Spleen (tissue), 11 donors: ENCODE measurements around the gene DNAJB6. TPM values are rescaled to one million over a fixed set of nuclear protein-coding genes. Genes with fewer than 3 reads are reported as not detected.

ENCODE experiments used
- DNase-seq: peaks from one replicate; pipeline ENCODE4 v3.0.0-alpha.2; 2020
- H3K27ac ChIP-seq, 8 donors: fragments of 200-600 bp; sonication (generic) in 7 of 8; 1 replicate in 4 of 8; 2 replicates in 4 of 8; pipeline versions ENCODE4 v1.5.0 to v1.8.0; 2016 to 2021; ENCODE audit warnings: inconsistent platforms in 4 of 8, mild to moderate bottlenecking in 4 of 8, moderate library complexity in 1 of 8
- H3K27me3 ChIP-seq, 7 donors: fragments of 200-600 bp; sonication (generic) in 6 of 7; replicated peaks in 1 of 7; 1 replicate in 4 of 7; 2 replicates in 3 of 7; pipeline versions ENCODE4 v1.5.0 to v1.8.0; 2016 to 2021; ENCODE audit warnings: inconsistent platforms in 3 of 7, mild to moderate bottlenecking in 1 of 7
- H3K36me3 ChIP-seq, 6 donors: fragments of 200-600 bp; sonication (generic) in 5 of 6; 1 replicate in 4 of 6; 2 replicates in 2 of 6; pipeline versions ENCODE4 v1.5.0 to v1.8.0; 2016 to 2021; ENCODE audit warnings: inconsistent platforms in 2 of 6
- H3K4me1 ChIP-seq, 6 donors: fragments of 200-600 bp; sonication (generic) in 5 of 6; 1 replicate in 3 of 6; 2 replicates in 3 of 6; pipeline versions ENCODE4 v1.5.0 to v1.8.0; 2016 to 2021; ENCODE audit warnings: inconsistent platforms in 3 of 6
- H3K4me3 ChIP-seq, 8 donors: fragments of 200-600 bp; sonication (generic) in 7 of 8; 1 replicate in 4 of 8; 2 replicates in 4 of 8; pipeline versions ENCODE4 v1.5.0 to v1.8.0; 2016 to 2021; ENCODE audit warnings: inconsistent platforms in 4 of 8, mild to moderate bottlenecking in 4 of 8, moderate library complexity in 2 of 8
- H3K9me3 ChIP-seq, 8 donors: fragments of 200-600 bp; sonication (generic) in 7 of 8; 1 replicate in 4 of 8; 2 replicates in 4 of 8; pipeline versions ENCODE4 v1.5.0 to v1.8.0; 2016 to 2021; ENCODE audit warnings: inconsistent platforms in 4 of 8
- CTCF ChIP-seq, 11 experiments: fragments of 200-600 bp in 7 of 11; fragments of 450-650 bp in 4 of 11; sonication (generic) in 4 of 11; IDR thresholded peaks in 8 of 11; conservative IDR thresholded peaks in 3 of 11; 1 replicate in 7 of 11; 2 replicates in 4 of 11; pipeline versions ENCODE4 v1.4.0 to v1.8.0; 2016 to 2021; ENCODE audit warnings: antibody characterized with exemption in 11 of 11, inconsistent platforms in 4 of 11, mild to moderate bottlenecking in 1 of 11
- POLR2A ChIP-seq, 3 donors: fragments of 450-650 bp; IDR thresholded peaks; one replicate each; pipeline ENCODE4 v1.5.1; 2017; ENCODE audit warnings: antibody characterized with exemption in 3 of 3, mild to moderate bottlenecking in 1 of 3
- POLR2AphosphoS5 ChIP-seq, 3 donors: sonication (generic); formaldehyde crosslinking; IDR thresholded peaks; one replicate each; pipeline ENCODE4 v1.5.1; 2017; ENCODE audit warnings: antibody characterized with exemption in 3 of 3
- WGBS, 5 donors: extraction: QIAGEN DNeasy Blood & Tissue Kit in 3 of 5; methylation state at CpG; one replicate each; pipeline versions ENCODE4 v1.1.5 to v1.1.7; 2013 to 2018; 5-methylcytosine and 5-hydroxymethylcytosine counted together
- intact Hi-C: fragments of 100-400 bp; cut with DNase I; formaldehyde crosslinking; loops from one replicate; pipeline ENCODE4 v1.15.0; 2023; ENCODE audit warnings: low total_unique reads
- polyA plus RNA-seq, 3 donors: library from polyadenylated mRNA; stranded (reverse); fragments of 200-250 nt; gene quantifications; one replicate each; pipeline ENCODE4 v1.2.1, GENCODE V29; 2013
- total RNA-seq, 7 donors: library from RNA; depleted of rRNA in 3 of 7; stranded (reverse); fragments of >200 nt in 3 of 7; fragmentation: NEBNext Ultra II Directional in 4 of 7; extraction: Animal tissue kit (Norgen Biotek cat#: 25700) in 4 of 7; gene quantifications; one replicate each; pipeline versions ENCODE4 v1.1.0 to v1.2.1, GENCODE V29; 2016 to 2021
- donor health status: healthy with polysubstance abuse.
- donor health status: DM: no; HTN: no; CAD: no; lungs with moderate emphysema.
- donor health status: DM: no; HTN: no; CAD: no.
- donor health status: Bipolar disorder and iron deficiency.
- donor health status: healthy.
- donor health status: DM: no; HTN: no; CAD: no.
- donor health status: DM: yes; HTN: yes; CAD: no.

DNAJB6 gene
- total and polyA plus RNA-seq, 10 donors, result 37.7 to 115 (median 92.0) TPM

- Histone ChIP-seq H3K36me3 (peaks cover 0 to 92% (median 17%) of the 10 kb centered on the region in 6 donors), H3K27me3 (no peaks in the 10 kb centered on the region), H3K27ac (peak overlapping the region in 3 of 8 donors; percentile 22 to 48 (median 22)), H3K4me1 (peaks cover 3 to 94% (median 45%) of the 10 kb centered on the region in 6 donors), H3K9me3 (no peaks in the 10 kb centered on the region), H3K4me3 (no peak overlapping the region)
- TF ChIP-seq POLR2A (IDR thresholded peaks at IDR 0.05) (no peak), POLR2AphosphoS5 (IDR thresholded peaks at IDR 0.05) (no peak), CTCF (IDR thresholded peaks at IDR 0.05 in 8 of 11, conservative IDR thresholded peaks at IDR 0.05 in 3 of 11) (no peak)
- DNase-seq, result no peak
- intact Hi-C loops, result no loop called here
- WGBS, 5 donors, result 89 to 95% (median 91%) methylated on average over 16 to 20 of the region's 20 CpGs
Measured at GRCh38 chr7:157394246-157395191, 57.7 kb downstream of the DNAJB6 start.

- peak overlapping the region in 3 of 8 donors; percentile 22 to 48 (median 22) for H3K27ac ChIP-seq
- peaks cover 3 to 87% (median 38%) of the 10 kb centered on the region in 6 donors for H3K4me1 ChIP-seq
- H3K9me3 ChIP-seq, result no peaks in the 10 kb centered on the region
- TF ChIP-seq POLR2AphosphoS5 (IDR thresholded peaks at IDR 0.05) (no peak), POLR2A (IDR thresholded peaks at IDR 0.05) (no peak), CTCF (IDR thresholded peaks at IDR 0.05 in 8 of 11, conservative IDR thresholded peaks at IDR 0.05 in 3 of 11) (no peak)
- 46 to 76% (median 62%) methylated on average over 2 of the region's 2 CpGs for WGBS, 5 donors
- no peak overlapping the region for H3K4me3 ChIP-seq
- peaks cover 0 to 92% (median 13%) of the 10 kb centered on the region in 6 donors for H3K36me3 ChIP-seq
- intact Hi-C loops, result no loop called here
- no peak for DNase-seq
- H3K27me3 ChIP-seq, result no peaks in the 10 kb centered on the region
Measured at GRCh38 chr7:157395206-157395605, 58.4 kb downstream of the DNAJB6 start.

GRCh38 chr7:157396316-157397035 is 59.7 kb downstream of the DNAJB6 start:
- peaks cover 3 to 75% (median 27%) of the 10 kb centered on the region in 6 donors for H3K4me1 ChIP-seq
- TF ChIP-seq CTCF (IDR thresholded peaks at IDR 0.05 in 8 of 11, conservative IDR thresholded peaks at IDR 0.05 in 3 of 11) (no peak), POLR2AphosphoS5 (IDR thresholded peaks at IDR 0.05) (peak in 1 of 3 donors; percentile 7)
- no peaks in the 10 kb centered on the region for H3K9me3 ChIP-seq
- H3K27me3 ChIP-seq, result no peaks in the 10 kb centered on the region
- H3K27ac ChIP-seq, result peak overlapping the region in 1 of 8 donors; percentile 9
- DNase-seq, result no peak
- H3K4me3 ChIP-seq, result no peak overlapping the region
- intact Hi-C loops, result no loop called here
- WGBS, 5 donors, result 86 to 95% (median 92%) methylated on average over 19 to 20 of the region's 20 CpGs
- H3K36me3 ChIP-seq, result peaks cover 0 to 92% (median 15%) of the 10 kb centered on the region in 6 donors
